ENCODE results near the gene RIPOR3.

GRCh38 chr20:50582591-50583234 is 108.6 kb downstream of the RIPOR3 start:
- TF ChIP-seq CTCF (IDR thresholded peaks at IDR 0.05) = no peak
- TF ChIP-seq POLR2A (IDR thresholded peaks at IDR 0.05) = no peak

All from lower leg skin (tissue), 3 donors.